ENCODE measurements around the gene CCNC. TPM values are rescaled to one million over a fixed set of nuclear protein-coding genes. Genes with fewer than 3 reads are reported as not detected.

CCNC gene
- total RNA-seq, 1 experiment from 2014 or later: 76.5 TPM

GRCh38 chr6:99590728-99591672 lies 22.5 kb upstream of the CCNC start:
- no peaks in the 10 kb centered on the region for H3K36me3 Mint-ChIP-seq (ENCODE audit: insufficient read depth, unreplicated experiment)
- DNase-seq (ENCODE audit: unreplicated experiment): no peak
- no peak overlapping the region for H3K4me3 Mint-ChIP-seq (ENCODE audit: unreplicated experiment)
- H3K27me3 Mint-ChIP-seq (ENCODE audit: insufficient read depth, unreplicated experiment): peaks cover 73% of the 10 kb centered on the region
- intact Hi-C loops (cut with micrococcal nuclease): no loop called here
- H3K9me3 Mint-ChIP-seq (ENCODE audit: unreplicated experiment): no peaks in the 10 kb centered on the region
- H3K27ac Mint-ChIP-seq (ENCODE audit: low read depth, unreplicated experiment): no peak overlapping the region
- no peak for TF ChIP-seq CTCF (IDR thresholded peaks at IDR 0.05; ENCODE audit: unreplicated experiment)
- ChIA-PET POLR2A (interaction anchor here (0.5 to 2.7 kb wide), 3 partner anchors 23 to 862 kb away, joined by 3 to 16 read pairs (median 3); partner anchors contain the start of gene CCNC), CTCF (interaction anchor here (0.6 kb wide), 1 partner anchor 69 kb away, joined by 3 read pairs; no protein-coding TSS in a partner anchor)
- H3K4me1 Mint-ChIP-seq (ENCODE audit: insufficient read depth, unreplicated experiment): peaks cover 5% of the 10 kb centered on the region
- BruUV-seq (replicated peaks): no TSS peak

GRCh38 chr6:99589907-99590493 lies 21.5 kb upstream of the CCNC start:
- Mint-ChIP-seq H3K4me1 (ENCODE audit: insufficient read depth, unreplicated experiment) (peaks cover 5% of the 10 kb centered on the region), H3K36me3 (ENCODE audit: insufficient read depth, unreplicated experiment) (no peaks in the 10 kb centered on the region), H3K4me3 (ENCODE audit: unreplicated experiment) (no peak overlapping the region), H3K27me3 (ENCODE audit: insufficient read depth, unreplicated experiment) (peaks cover 73% of the 10 kb centered on the region), H3K9me3 (ENCODE audit: unreplicated experiment) (no peaks in the 10 kb centered on the region), H3K27ac (ENCODE audit: low read depth, unreplicated experiment) (no peak overlapping the region)
- TF ChIP-seq CTCF (IDR thresholded peaks at IDR 0.05; ENCODE audit: unreplicated experiment): no peak
- no peak for DNase-seq (ENCODE audit: unreplicated experiment)
- no TSS peak for BruUV-seq (replicated peaks)
- ChIA-PET POLR2A (interaction anchor here (0.6 to 2.7 kb wide), 2 partner anchors 22 to 861 kb away, joined by 3 to 16 read pairs; partner anchors contain the start of gene CCNC), CTCF (interaction anchor here (0.8 to 2.8 kb wide), 3 partner anchors 8 to 233 kb away, joined by 3 to 32 read pairs (median 12); no protein-coding TSS in a partner anchor)
- intact Hi-C loops (cut with micrococcal nuclease): loop anchor here (2.0 kb wide), 1 partner anchor 233 kb away; no protein-coding TSS in a partner anchor

DNA sequence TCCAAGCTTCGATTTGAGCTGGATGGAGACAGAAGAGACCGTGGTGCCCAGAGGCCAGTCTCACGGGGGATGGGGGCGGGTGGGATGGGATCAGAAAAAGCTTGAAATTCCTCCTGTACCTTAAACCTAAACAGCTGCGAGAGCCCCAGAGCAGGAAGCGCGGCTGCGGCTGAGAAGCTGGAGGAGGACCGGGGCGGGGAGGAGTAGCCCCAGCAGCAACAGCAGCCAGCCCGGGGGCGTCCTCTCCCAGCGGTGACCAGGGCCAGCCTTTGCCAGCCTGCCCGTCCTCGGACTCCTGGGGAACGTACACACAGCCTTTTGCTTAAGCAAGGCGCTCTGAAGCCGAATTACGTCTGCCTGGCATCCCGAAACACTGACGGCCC lies 20.8 kb upstream of the CCNC start:
- Mint-ChIP-seq H3K36me3 (ENCODE audit: insufficient read depth, unreplicated experiment) (no peaks in the 10 kb centered on the region), H3K27me3 (ENCODE audit: insufficient read depth, unreplicated experiment) (peaks cover 73% of the 10 kb centered on the region), H3K27ac (ENCODE audit: low read depth, unreplicated experiment) (no peak overlapping the region), H3K9me3 (ENCODE audit: unreplicated experiment) (no peaks in the 10 kb centered on the region), H3K4me3 (ENCODE audit: unreplicated experiment) (peak overlapping the region; percentile 73), H3K4me1 (ENCODE audit: insufficient read depth, unreplicated experiment) (peaks cover 5% of the 10 kb centered on the region)
- POLR2A ChIA-PET: interaction anchor here (2.7 kb wide), 1 partner anchor 21 kb away, joined by 16 read pairs; the partner anchor contains the start of gene CCNC
- CTCF ChIA-PET: interaction anchor here (0.7 to 2.8 kb wide), 8 partner anchors 8 to 234 kb away, joined by 3 to 32 read pairs (median 4); no protein-coding TSS in a partner anchor
- TF ChIP-seq CTCF (IDR thresholded peaks at IDR 0.05; ENCODE audit: unreplicated experiment): no peak
- no peak for DNase-seq (ENCODE audit: unreplicated experiment)
- BruUV-seq (replicated peaks): no TSS peak
- intact Hi-C loops (cut with micrococcal nuclease): loop anchor here (2.0 kb wide), 1 partner anchor 234 kb away; no protein-coding TSS in a partner anchor

Measured in MCF 10A (cell line).